Liver (tissue), 9 donors: ENCODE measurements around the gene SH3RF3. TPM values are rescaled to one million over a fixed set of nuclear protein-coding genes. Genes with fewer than 3 reads are reported as not detected.

Experiments used
- DNase-seq: peaks from one replicate; pipeline ENCODE4 v3.0.0-alpha.2; 2017; ENCODE audit warnings: low spot score
- H3K27ac ChIP-seq, 2 donors: one replicate each; pipeline ENCODE4 v1.7.0; 2013; ENCODE audit warnings: inconsistent platforms in 2 of 2, low read length in 2 of 2, control low read depth in 1 of 2, low read depth in 1 of 2, mild to moderate bottlenecking in 1 of 2
- H3K27me3 ChIP-seq, 4 donors: one replicate each; pipeline versions ENCODE4 v1.6.1 to v1.7.0; 2013; ENCODE audit warnings: low read length in 3 of 4, inconsistent platforms in 1 of 4, mild to moderate bottlenecking in 1 of 4, moderate library complexity in 1 of 4; ENCODE audit not compliant: control insufficient read depth in 4 of 4, insufficient read depth in 4 of 4
- H3K36me3 ChIP-seq, 4 donors: one replicate each; pipeline versions ENCODE4 v1.6.1 to v1.7.0; 2013; ENCODE audit warnings: low read length in 3 of 4, mild to moderate bottlenecking in 3 of 4, low read depth in 1 of 4, moderate library complexity in 1 of 4; ENCODE audit not compliant: control insufficient read depth in 4 of 4, insufficient read depth in 3 of 4
- H3K4me1 ChIP-seq, 4 donors: one replicate each; pipeline versions ENCODE4 v1.6.1 to v1.7.0; 2013; ENCODE audit warnings: low read length in 3 of 4, mild to moderate bottlenecking in 3 of 4, moderate library complexity in 1 of 4; ENCODE audit not compliant: control insufficient read depth in 4 of 4, insufficient read depth in 4 of 4
- H3K4me3 ChIP-seq, 3 donors: one replicate each; pipeline versions ENCODE4 v1.6.1 to v1.7.0; 2013; ENCODE audit warnings: low read length in 3 of 3, control low read depth in 1 of 3, low read depth in 1 of 3, mild to moderate bottlenecking in 1 of 3
- H3K9ac ChIP-seq, 2 donors: one replicate each; pipeline ENCODE4 v1.7.0; 2013; ENCODE audit warnings: low read length in 2 of 2, mild to moderate bottlenecking in 2 of 2, moderate library complexity in 2 of 2, control low read depth in 1 of 2, low read depth in 1 of 2
- H3K9me3 ChIP-seq, 4 donors: one replicate each; pipeline versions ENCODE4 v1.6.1 to v1.7.0; 2013; ENCODE audit warnings: low read length in 3 of 4; ENCODE audit not compliant: control insufficient read depth in 4 of 4
- FOXA1 ChIP-seq: IDR thresholded peaks from 2 replicates; pipeline ENCODE4 v1.6.1; 2016; ENCODE audit warnings: antibody characterized with exemption
- FOXA2 ChIP-seq: IDR thresholded peaks from 2 replicates; pipeline ENCODE4 v1.6.1; 2016; ENCODE audit warnings: antibody characterized with exemption
- GABPA ChIP-seq, 2 donors: IDR thresholded peaks in 1 of 2; conservative IDR thresholded peaks in 1 of 2; 2 replicates each; pipeline ENCODE4 v1.6.1; 2016; ENCODE audit warnings: antibody characterized with exemption in 2 of 2, mild to moderate bottlenecking in 1 of 2, moderate library complexity in 1 of 2
- HNF4A ChIP-seq, 2 donors: conservative IDR thresholded peaks; 2 replicates each; pipeline ENCODE4 v1.6.1; 2016; ENCODE audit warnings: antibody characterized with exemption in 2 of 2, mild to moderate bottlenecking in 2 of 2
- JUND ChIP-seq, 2 donors: IDR thresholded peaks; 2 replicates each; pipeline ENCODE4 v1.6.1; 2016; ENCODE audit warnings: antibody characterized with exemption in 2 of 2
- NR2F2 ChIP-seq: IDR thresholded peaks from 2 replicates; pipeline ENCODE4 v1.6.1; 2016; ENCODE audit warnings: antibody characterized with exemption
- RAD21 ChIP-seq, 2 donors: IDR thresholded peaks; 2 replicates each; pipeline ENCODE4 v1.6.1; 2016; ENCODE audit warnings: antibody characterized with exemption in 2 of 2, mild to moderate bottlenecking in 2 of 2
- RXRA ChIP-seq, 2 donors: IDR thresholded peaks; 2 replicates each; pipeline ENCODE4 v1.6.1; 2017 to 2018; ENCODE audit warnings: antibody characterized with exemption in 2 of 2, mild to moderate bottlenecking in 1 of 2
- SP1 ChIP-seq: IDR thresholded peaks from 2 replicates; pipeline ENCODE4 v1.6.1; 2018; ENCODE audit warnings: antibody characterized with exemption, mild to moderate bottlenecking
- TAF1 ChIP-seq: conservative IDR thresholded peaks from 2 replicates; pipeline ENCODE4 v1.6.1; 2016; ENCODE audit warnings: antibody characterized with exemption, mild to moderate bottlenecking
- YY1 ChIP-seq: IDR thresholded peaks from 2 replicates; pipeline ENCODE4 v1.6.1; 2016; ENCODE audit warnings: antibody characterized with exemption, mild to moderate bottlenecking
- ZBTB33 ChIP-seq: IDR thresholded peaks from 2 replicates; pipeline ENCODE4 v1.6.1; 2016; ENCODE audit warnings: antibody characterized with exemption
- WGBS: extraction: QIAGEN DNeasy Blood & Tissue Kit; methylation state at CpG from one replicate; pipeline ENCODE4 v1.1.7; 2013; 5-methylcytosine and 5-hydroxymethylcytosine counted together
- polyA plus RNA-seq, 2 donors: library from polyadenylated mRNA; stranded (reverse) in 1 of 2; unstranded in 1 of 2; fragments of 200-250 nt in 1 of 2; fragments of >200 nt in 1 of 2; fragmentation: Nextera tagmentation in 1 of 2; extraction: Ambion mirVana in 1 of 2; gene quantifications; one replicate each; pipeline versions ENCODE4 v1.2.1 to v1.2.3, GENCODE V29; 2013 to 2015
- total RNA-seq, 2 donors: library from RNA; depleted of rRNA; stranded (reverse); fragments of >200 nt; gene quantifications; one replicate each; pipeline ENCODE4 v1.2.3, GENCODE V29; 2014
- TF ChIP-seq, protein P1 (sequence below): IDR thresholded peaks from 2 replicates; pipeline ENCODE4 v1.6.1; 2016; ENCODE audit warnings: antibody characterized with exemption
- TF ChIP-seq, protein P2 (sequence below): IDR thresholded peaks from 2 replicates; pipeline ENCODE4 v1.6.1; 2016; ENCODE audit warnings: antibody characterized with exemption
- TF ChIP-seq, protein P3 (sequence below): fragments of 150-350 bp; IDR thresholded peaks from 2 replicates; pipeline ENCODE4 v1.5.1; 2017; ENCODE audit warnings: improper control_type of control experiment, low read depth, low read length; ENCODE audit not compliant: missing input control
- TF ChIP-seq, protein P4 (sequence below): IDR thresholded peaks from 2 replicates; pipeline ENCODE4 v1.6.1; 2016; ENCODE audit warnings: antibody characterized with exemption, mild to moderate bottlenecking
- donor health status: healthy.
- donor health status: healthy.
- donor health status: healthy.
- donor health status: healthy.
- donor health status: healthy.

Gene SH3RF3
- total and polyA plus RNA-seq, 4 donors = 0.11 to 1.0 (median 0.54) TPM

DNA sequence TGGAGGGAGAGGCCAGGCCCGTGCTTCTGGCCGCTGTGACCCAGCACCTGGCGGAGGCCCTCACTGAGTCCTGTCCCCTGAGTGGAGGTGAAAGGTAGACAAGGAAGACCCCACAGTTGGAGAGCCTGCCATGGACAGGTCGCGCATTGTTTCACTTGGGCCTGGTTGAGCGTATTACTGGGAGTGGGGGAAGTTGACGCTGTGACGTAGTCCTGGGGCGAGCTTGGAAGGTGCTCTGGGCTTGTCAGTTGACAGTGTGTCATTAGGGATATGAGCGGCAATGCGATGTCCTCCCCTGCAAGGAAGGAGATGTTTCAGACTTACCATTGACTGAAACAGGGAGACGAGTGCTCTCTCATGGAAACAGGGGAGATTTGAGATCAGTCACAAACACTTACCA, 127.1 kb downstream of the SH3RF3 start:
- H3K9ac ChIP-seq = no peak overlapping the region
- 96% methylated on average over 12 of the region's 12 CpGs for WGBS
- H3K9me3 ChIP-seq = no peaks in the 10 kb centered on the region
- DNase-seq = no peak
- H3K36me3 ChIP-seq = peaks cover 0 to 1% (median 0%) of the 10 kb centered on the region in 4 donors
- H3K27me3 ChIP-seq = no peaks in the 10 kb centered on the region
- H3K27ac ChIP-seq = no peak overlapping the region
- TF ChIP-seq, protein P1, sequence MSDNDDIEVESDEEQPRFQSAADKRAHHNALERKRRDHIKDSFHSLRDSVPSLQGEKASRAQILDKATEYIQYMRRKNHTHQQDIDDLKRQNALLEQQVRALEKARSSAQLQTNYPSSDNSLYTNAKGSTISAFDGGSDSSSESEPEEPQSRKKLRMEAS = no peak
- TF ChIP-seq YY1 (no peak), JUND (IDR thresholded peaks at IDR 0.05) (no peak), RXRA (IDR thresholded peaks at IDR 0.05) (no peak), ZBTB33 (no peak), SP1 (no peak), NR2F2 (no peak), TAF1 (no peak), FOXA1 (no peak)
- TF ChIP-seq, protein P2, sequence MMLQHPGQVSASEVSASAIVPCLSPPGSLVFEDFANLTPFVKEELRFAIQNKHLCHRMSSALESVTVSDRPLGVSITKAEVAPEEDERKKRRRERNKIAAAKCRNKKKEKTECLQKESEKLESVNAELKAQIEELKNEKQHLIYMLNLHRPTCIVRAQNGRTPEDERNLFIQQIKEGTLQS = no peak
- H3K4me1 ChIP-seq = peaks cover 0 to 2% (median 0%) of the 10 kb centered on the region in 4 donors
- no peak overlapping the region for H3K4me3 ChIP-seq

- Histone ChIP-seq H3K27ac (no peak overlapping the region), H3K4me1 (peaks cover 0 to 2% (median 0%) of the 10 kb centered on the region in 4 donors)
- no peak for TF ChIP-seq RAD21 (IDR thresholded peaks at IDR 0.05)
- no peak for TF ChIP-seq JUND (IDR thresholded peaks at IDR 0.05)
- TF ChIP-seq, protein P3, sequence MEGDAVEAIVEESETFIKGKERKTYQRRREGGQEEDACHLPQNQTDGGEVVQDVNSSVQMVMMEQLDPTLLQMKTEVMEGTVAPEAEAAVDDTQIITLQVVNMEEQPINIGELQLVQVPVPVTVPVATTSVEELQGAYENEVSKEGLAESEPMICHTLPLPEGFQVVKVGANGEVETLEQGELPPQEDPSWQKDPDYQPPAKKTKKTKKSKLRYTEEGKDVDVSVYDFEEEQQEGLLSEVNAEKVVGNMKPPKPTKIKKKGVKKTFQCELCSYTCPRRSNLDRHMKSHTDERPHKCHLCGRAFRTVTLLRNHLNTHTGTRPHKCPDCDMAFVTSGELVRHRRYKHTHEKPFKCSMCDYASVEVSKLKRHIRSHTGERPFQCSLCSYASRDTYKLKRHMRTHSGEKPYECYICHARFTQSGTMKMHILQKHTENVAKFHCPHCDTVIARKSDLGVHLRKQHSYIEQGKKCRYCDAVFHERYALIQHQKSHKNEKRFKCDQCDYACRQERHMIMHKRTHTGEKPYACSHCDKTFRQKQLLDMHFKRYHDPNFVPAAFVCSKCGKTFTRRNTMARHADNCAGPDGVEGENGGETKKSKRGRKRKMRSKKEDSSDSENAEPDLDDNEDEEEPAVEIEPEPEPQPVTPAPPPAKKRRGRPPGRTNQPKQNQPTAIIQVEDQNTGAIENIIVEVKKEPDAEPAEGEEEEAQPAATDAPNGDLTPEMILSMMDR = no peak
- no peak for TF ChIP-seq HNF4A (conservative IDR thresholded peaks at IDR 0.05)
These were observed 127.9 kb downstream of the SH3RF3 start for GRCh38 chr2:109256921-109257320.

GRCh38 chr2:109257653-109258052, 128.6 kb downstream of the SH3RF3 start:
- Histone ChIP-seq H3K9me3 (no peaks in the 10 kb centered on the region), H3K4me1 (peaks cover 0 to 2% (median 0%) of the 10 kb centered on the region in 4 donors), H3K27ac (no peak overlapping the region), H3K9ac (no peak overlapping the region), H3K4me3 (no peak overlapping the region), H3K27me3 (no peaks in the 10 kb centered on the region), H3K36me3 (peaks cover 0 to 1% (median 0%) of the 10 kb centered on the region in 4 donors)
- no peak for DNase-seq
- 83% methylated on average over 3 of the region's 3 CpGs for WGBS
- TF ChIP-seq, protein P1 = no peak
- no peak for TF ChIP-seq FOXA1
- no peak for TF ChIP-seq RXRA (IDR thresholded peaks at IDR 0.05)
- TF ChIP-seq YY1 = no peak
- no peak for TF ChIP-seq FOXA2
- TF ChIP-seq, protein P3 = no peak
- TF ChIP-seq RAD21 (IDR thresholded peaks at IDR 0.05) = no peak
- TF ChIP-seq, protein P2 = no peak
- TF ChIP-seq GABPA (IDR thresholded peaks at IDR 0.05 in 1 of 2, conservative IDR thresholded peaks at IDR 0.05 in 1 of 2) = no peak
- TF ChIP-seq, protein P4, sequence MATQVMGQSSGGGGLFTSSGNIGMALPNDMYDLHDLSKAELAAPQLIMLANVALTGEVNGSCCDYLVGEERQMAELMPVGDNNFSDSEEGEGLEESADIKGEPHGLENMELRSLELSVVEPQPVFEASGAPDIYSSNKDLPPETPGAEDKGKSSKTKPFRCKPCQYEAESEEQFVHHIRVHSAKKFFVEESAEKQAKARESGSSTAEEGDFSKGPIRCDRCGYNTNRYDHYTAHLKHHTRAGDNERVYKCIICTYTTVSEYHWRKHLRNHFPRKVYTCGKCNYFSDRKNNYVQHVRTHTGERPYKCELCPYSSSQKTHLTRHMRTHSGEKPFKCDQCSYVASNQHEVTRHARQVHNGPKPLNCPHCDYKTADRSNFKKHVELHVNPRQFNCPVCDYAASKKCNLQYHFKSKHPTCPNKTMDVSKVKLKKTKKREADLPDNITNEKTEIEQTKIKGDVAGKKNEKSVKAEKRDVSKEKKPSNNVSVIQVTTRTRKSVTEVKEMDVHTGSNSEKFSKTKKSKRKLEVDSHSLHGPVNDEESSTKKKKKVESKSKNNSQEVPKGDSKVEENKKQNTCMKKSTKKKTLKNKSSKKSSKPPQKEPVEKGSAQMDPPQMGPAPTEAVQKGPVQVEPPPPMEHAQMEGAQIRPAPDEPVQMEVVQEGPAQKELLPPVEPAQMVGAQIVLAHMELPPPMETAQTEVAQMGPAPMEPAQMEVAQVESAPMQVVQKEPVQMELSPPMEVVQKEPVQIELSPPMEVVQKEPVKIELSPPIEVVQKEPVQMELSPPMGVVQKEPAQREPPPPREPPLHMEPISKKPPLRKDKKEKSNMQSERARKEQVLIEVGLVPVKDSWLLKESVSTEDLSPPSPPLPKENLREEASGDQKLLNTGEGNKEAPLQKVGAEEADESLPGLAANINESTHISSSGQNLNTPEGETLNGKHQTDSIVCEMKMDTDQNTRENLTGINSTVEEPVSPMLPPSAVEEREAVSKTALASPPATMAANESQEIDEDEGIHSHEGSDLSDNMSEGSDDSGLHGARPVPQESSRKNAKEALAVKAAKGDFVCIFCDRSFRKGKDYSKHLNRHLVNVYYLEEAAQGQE = no peak
- no peak for TF ChIP-seq TAF1
- TF ChIP-seq NR2F2 = no peak

More at GRCh38 chr2:109256921-109257320, 127.9 kb downstream of the SH3RF3 start:
- peaks cover 0 to 1% (median 0%) of the 10 kb centered on the region in 4 donors for H3K36me3 ChIP-seq
- no peaks in the 10 kb centered on the region for H3K9me3 ChIP-seq
- no peak overlapping the region for H3K4me3 ChIP-seq
- H3K27me3 ChIP-seq = no peaks in the 10 kb centered on the region
- no peak for DNase-seq
- no peak overlapping the region for H3K9ac ChIP-seq
- WGBS = 77% methylated on average over 7 of the region's 7 CpGs
